Measurements from ENCODE around the gene GPRC5B. TPM values are rescaled to one million over a fixed set of nuclear protein-coding genes. Genes with fewer than 3 reads are reported as not detected.

The GPRC5B gene
- total and polyA plus RNA-seq, 2 of the 8 experiments (the other 6 are each of a cell fraction or from before 2014, with no cell fraction given), result 106 to 160 TPM

GRCh38 chr16:19883966-19884485 lies 622 bp downstream of the GPRC5B start:
- H3K18ac ChIP-seq (ENCODE audit: extremely low read depth, low read length), result peak overlapping the region; percentile 78
- peaks cover 5 to 30% (median 20%) of the 10 kb centered on the region in 4 experiments for H3K4me1 ChIP-seq (replicated peaks in 1 of 4; ENCODE audit: control insufficient read depth in 3 of 4, insufficient read depth in 4 of 4, low read length in 3 of 4)
- peaks cover 2 to 4% of the 10 kb centered on the region in 2 experiments for H4K20me1 ChIP-seq (replicated peaks in 1 of 2; ENCODE audit: control insufficient read depth in 1 of 2, insufficient read depth in 2 of 2, low read length in 2 of 2)
- H3K27me3 ChIP-seq (replicated peaks in 1 of 4; ENCODE audit: control insufficient read depth in 3 of 4, extremely low read depth in 1 of 4, insufficient read depth in 3 of 4, low read length in 3 of 4), result peaks cover 0 to 11% (median 7%) of the 10 kb centered on the region in 4 experiments; a peak in 5 of 7 replicates
- no peak overlapping the region for H3K4ac ChIP-seq (replicated peaks; ENCODE audit: insufficient read length, low read depth, low read length)
- no peak overlapping the region for H3K14ac ChIP-seq (ENCODE audit: insufficient read length)
- peaks cover 0 to 19% (median 2%) of the 10 kb centered on the region in 4 experiments; a peak in 2 of 8 replicates for H3K36me3 ChIP-seq (ENCODE audit: control insufficient read depth in 2 of 4, insufficient read depth in 4 of 4, low read length in 3 of 4)
- DNase-seq (ENCODE audit: low read depth in 1 of 2, low spot score in 2 of 2) (peak in 1 of 2 experiments; percentile 54), FAIRE-seq (no peak)
- H2AK5ac ChIP-seq (ENCODE audit: low read depth, low read length), result no peak overlapping the region
- H3K9me3 ChIP-seq (ENCODE audit: insufficient read depth in 2 of 2, low read depth in 1 of 2, low read length in 1 of 2), result no peaks in the 10 kb centered on the region
- peak overlapping the region; percentile 26 for H4K5ac ChIP-seq (ENCODE audit: insufficient read length, low read depth, low read length)
- H4K8ac ChIP-seq (ENCODE audit: extremely low read depth, insufficient read depth, low read length), result no peak overlapping the region; the same call in none of the 2 replicates
- CTCF ChIA-PET (ENCODE audit: partially characterized antibody), result interaction anchor here (0.9 to 1.7 kb wide), 5 partner anchors 23 to 500 kb away, joined by 3 to 14 read pairs (median 4); no protein-coding TSS in a partner anchor
- H3K79me1 ChIP-seq (ENCODE audit: low read depth, low read length), result peaks cover 9% of the 10 kb centered on the region; the same call in 1 of the 2 replicates
- no peak overlapping the region for H3K56ac ChIP-seq (replicated peaks; ENCODE audit: insufficient read length, low read depth, low read length)
- no peak overlapping the region for H3K23ac ChIP-seq (ENCODE audit: insufficient read length)
- peak overlapping the region; percentile 89 to 97 for H3K4me2 ChIP-seq (ENCODE audit: insufficient read depth in 1 of 2, low read depth in 2 of 2, low read length in 2 of 2)
- WGBS, 2 experiments (ENCODE audit: extremely low coverage in 1 of 2, insufficient coverage in 1 of 2, insufficient read length in 1 of 2, insufficient replicate concordance in 2 of 2, low coverage in 1 of 2, low lambda C conversion rate in 2 of 2, missing lambda C conversion rate in 1 of 2), result 13% methylated on average over 3 of the region's 24 CpGs; no CpG with 5 or more reads in 1 of the 2 experiments
- H3K9ac ChIP-seq (replicated peaks in 1 of 4; ENCODE audit: extremely low read depth in 1 of 4, low read depth in 3 of 4, low read length in 3 of 4), result peak overlapping the region in 2 of 4 experiments; percentile 46 to 51; a peak in 4 of 7 replicates
- H2BK120ac ChIP-seq (replicated peaks; ENCODE audit: low read depth, low read length), result no peak overlapping the region
- peak overlapping the region; percentile 39 for H4K91ac ChIP-seq (replicated peaks; ENCODE audit: insufficient read length, low read length)
- no peak overlapping the region for H2BK12ac ChIP-seq (ENCODE audit: low read depth, low read length)
- H2BK20ac ChIP-seq (ENCODE audit: low read length), result no peak overlapping the region
- H3K4me3 ChIP-seq (ENCODE audit: extremely low read depth in 1 of 4, insufficient read depth in 2 of 4, low read depth in 3 of 4, low read length in 4 of 4), result peak overlapping the region; percentile 59 to 83 (median 74)
- no peak overlapping the region for H3K27ac ChIP-seq (ENCODE audit: low read depth, low read length)
- peaks cover 15% of the 10 kb centered on the region; the same call in 1 of the 2 replicates for H3K23me2 ChIP-seq (ENCODE audit: low read depth, low read length)
- peak overlapping the region; percentile 24; the same call in 1 of the 2 replicates for H2BK5ac ChIP-seq (ENCODE audit: low read depth, low read length)
- POLR2A ChIA-PET (ENCODE audit: partially characterized antibody), result interaction anchor here (1.2 to 3.5 kb wide), 7 partner anchors 22 to 188 kb away, joined by 3 to 28 read pairs (median 4); no protein-coding TSS in a partner anchor
- H3K79me2 ChIP-seq (ENCODE audit: control insufficient read depth in 1 of 2, insufficient read depth in 2 of 2, low read length in 2 of 2), result peaks cover 7 to 47% of the 10 kb centered on the region in 2 experiments
- no peak overlapping the region for H2AFZ ChIP-seq (ENCODE audit: low read length)
- TF ChIP-seq RBBP5 (IDR thresholded peaks at IDR 0.05; ENCODE audit: borderline replicate concordance, low read depth, low read length) (no peak), EP300 (IDR thresholded peaks at IDR 0.05; ENCODE audit: borderline replicate concordance in 1 of 2, low read depth in 2 of 2, low read length in 2 of 2) (no peak), SIN3A (conservative IDR thresholded peaks at IDR 0.05 in 1 of 2, IDR thresholded peaks at IDR 0.05 in 1 of 2; ENCODE audit: low read depth in 1 of 2, low read length in 2 of 2) (0 out of 4 replicates have a peak, but pooled peaks of 1 of the 2 experiments have one; percentile 65), KDM4A (IDR thresholded peaks at IDR 0.05; ENCODE audit: low read depth, low read length, severe bottlenecking) (peak; percentile 7), FOSL1 (IDR thresholded peaks at IDR 0.05; ENCODE audit: insufficient read depth, low read depth, low read length) (no peak), RFX5 (IDR thresholded peaks at IDR 0.05; ENCODE audit: borderline replicate concordance, low read depth, low read length) (no peak), SAP30 (IDR thresholded peaks at IDR 0.05; ENCODE audit: insufficient read depth, insufficient replicate concordance, low read length) (peak; percentile 38)
- H2BK15ac ChIP-seq (ENCODE audit: low read length), result peak overlapping the region; percentile 46; the same call in 1 of the 2 replicates
